Measurements from ENCODE around the gene LIF.

The LIF gene

GRCh38 chr22:30245985-30246813, at the start of gene LIF:
Gene LIF, minus strand, starts transcription at chr22:30246759. Its CDS starts 64 bp downstream, at chr22:30246695.
- no peak for FAIRE-seq

- FAIRE-seq = no peak
Observed at GRCh38 chr22:30296324-30296723, 49.8 kb upstream of the LIF start.

- FAIRE-seq = no peak
Observed at GRCh38 chr22:30295576-30295975, 49.0 kb upstream of the LIF start.

DNA sequence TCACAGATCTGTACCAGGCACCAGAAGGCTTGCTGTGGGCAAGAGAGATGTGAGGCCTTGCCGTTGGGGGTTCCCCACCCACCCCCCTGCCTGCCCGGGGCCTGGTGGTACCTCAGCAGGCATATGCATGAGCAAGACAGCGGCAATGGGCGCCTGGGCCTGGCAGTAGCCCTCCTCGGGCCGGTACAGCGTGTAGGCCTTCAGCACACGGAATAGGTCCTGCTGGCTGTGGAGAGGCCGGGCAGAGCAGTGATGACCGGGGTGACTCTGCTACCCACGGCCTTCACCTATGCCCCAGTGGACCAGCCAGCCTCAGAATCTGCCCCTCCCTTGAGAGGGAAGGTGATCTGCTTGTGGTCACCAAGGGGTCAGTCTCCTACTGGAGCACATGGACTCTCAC, 48.3 kb upstream of the LIF start:
- no peak for FAIRE-seq

DNA sequence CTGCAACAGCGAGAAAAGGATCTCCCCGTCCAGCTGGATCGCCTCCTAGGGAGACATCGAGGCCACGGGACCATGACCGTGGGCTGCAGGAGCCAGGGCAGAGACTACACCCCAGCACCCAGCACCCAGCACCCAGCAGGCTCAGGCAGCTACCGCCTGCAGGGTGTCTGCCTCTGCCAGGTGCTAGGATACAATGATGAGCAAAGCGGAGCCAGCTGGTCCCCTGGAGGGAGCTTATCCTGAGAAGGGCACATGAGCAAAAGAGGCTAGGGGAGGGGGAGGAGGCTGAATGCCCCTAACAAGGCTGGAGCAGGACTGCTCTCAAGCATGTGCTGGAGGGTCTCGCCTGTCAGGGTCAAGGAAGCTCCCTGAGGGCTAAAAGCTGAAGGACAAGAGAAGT, 47.5 kb upstream of the LIF start:
- no peak for FAIRE-seq

DNA sequence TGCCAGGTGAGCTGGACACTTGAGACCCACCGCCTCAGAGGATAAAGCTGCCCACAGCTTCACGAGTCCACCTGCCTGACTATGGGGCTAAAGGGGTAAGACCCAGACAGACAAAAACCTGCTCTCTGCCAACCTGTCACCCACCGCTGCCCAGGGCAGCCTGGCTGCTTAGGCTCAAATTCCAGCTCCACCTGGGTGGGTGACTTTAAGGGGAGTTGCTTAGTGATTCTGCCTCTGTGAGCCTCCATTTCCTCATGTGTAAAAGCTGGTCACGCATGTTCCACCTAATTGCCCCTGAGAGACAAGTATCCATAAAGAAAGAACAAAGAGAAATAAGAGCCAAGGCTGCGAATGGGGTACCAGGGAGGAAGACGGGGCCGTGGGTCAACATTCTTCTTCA, 46.5 kb upstream of the LIF start:
- no peak for FAIRE-seq

DNA sequence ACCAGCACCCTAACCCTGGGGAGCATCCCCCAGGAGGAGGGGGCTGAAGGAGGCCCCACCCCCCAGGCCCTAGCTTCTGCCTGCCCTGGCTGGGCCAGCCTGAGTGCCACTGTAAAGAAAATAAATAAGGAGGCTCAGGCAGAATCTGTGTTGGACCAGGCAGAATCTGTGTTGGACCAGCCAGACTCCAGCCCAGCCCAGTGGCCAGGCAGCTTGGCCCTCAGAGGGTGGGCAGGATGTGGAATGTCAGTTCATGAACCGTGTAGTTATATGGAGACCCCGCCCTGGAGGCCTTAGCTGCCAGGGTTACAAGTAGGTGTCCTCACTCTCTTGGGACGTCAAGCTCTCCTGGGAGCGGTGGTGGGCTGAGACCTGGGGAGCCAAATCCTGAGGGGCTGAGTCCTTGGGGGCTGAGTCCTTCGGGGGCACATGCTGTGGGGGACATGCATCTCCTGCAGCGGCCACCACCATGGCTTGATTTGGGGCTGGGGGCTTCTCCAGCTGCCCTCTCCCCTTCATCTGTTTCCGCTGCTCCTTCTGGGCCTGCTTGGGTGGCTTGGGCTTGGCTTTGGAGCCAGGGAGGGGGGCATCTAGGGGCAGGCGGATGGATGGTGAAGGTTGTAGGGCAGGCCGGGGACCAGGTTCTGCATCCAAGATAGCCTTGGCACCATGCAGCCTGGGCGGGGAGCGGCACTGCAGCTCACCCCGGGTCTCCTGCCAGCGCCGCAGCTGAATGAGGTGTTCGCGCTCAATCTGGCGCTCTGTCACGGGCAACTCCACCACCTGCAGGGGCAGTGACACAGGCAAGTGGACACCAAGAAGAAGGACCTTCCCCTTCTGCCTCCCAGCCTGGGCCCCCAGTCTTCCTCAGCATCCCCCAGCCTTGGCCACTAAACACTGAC, 45.8 kb upstream of the LIF start:
- no peak for FAIRE-seq

DNA sequence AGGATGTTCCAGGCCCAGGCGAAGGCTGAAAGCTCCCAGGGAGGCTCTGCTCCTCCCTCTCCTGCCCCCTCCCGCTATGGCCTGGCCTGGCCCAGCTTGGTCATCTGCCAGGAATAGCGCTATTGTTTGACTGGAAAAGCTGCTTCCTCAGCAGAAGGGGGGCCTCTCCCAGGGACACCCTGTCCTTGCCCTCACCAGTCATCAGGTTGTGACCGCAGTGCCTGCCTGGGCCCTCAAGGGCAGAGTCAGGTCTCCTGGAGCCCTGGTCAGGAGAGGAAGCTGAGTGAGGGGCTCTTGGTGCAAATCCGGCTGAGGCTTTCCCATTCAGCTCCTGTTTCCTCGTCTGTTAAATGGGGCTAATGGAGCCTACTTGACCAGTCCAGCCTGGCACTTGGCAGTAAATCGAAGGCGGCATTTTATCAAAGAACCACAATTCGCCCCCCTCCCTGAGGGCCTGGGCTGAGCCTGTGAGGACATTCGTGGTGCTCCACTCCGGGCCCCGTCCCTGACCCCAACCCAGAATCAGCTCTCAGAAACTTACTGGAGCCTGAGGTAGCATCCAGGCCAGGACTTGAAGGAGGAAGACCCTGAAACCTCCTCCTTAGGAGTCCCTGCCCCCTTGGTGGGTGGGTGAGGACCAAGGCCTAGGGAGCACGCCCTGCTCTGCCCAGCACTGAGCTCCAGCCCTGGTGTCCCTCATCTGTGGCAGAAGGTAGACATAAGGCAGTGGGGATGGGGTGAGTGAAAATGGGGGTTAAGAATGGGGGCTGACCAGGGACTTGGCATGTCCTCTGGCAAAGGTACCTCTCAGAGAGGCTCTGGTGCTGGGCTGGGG, 44.7 kb upstream of the LIF start:
- no peak for FAIRE-seq

GRCh38 chr22:30290342-30291057, 43.9 kb upstream of the LIF start:
- FAIRE-seq = no peak

DNA sequence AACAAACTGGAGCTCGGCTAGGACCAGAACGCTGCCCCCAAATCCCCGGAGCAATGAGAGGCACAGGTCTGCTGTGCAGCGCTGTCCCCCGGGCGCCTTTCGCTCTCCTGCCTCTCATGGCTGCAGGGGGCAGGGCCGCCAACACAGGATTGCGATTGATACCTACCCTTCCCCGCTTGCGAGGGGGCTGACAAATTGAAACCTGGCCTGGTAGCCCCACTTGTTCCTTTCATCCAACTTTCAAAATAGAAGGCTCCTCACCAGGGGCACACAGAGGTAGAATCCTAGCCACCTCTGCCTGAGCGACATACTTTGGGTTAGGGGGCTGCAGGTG, 43.4 kb upstream of the LIF start:
- no peak for FAIRE-seq

DNA sequence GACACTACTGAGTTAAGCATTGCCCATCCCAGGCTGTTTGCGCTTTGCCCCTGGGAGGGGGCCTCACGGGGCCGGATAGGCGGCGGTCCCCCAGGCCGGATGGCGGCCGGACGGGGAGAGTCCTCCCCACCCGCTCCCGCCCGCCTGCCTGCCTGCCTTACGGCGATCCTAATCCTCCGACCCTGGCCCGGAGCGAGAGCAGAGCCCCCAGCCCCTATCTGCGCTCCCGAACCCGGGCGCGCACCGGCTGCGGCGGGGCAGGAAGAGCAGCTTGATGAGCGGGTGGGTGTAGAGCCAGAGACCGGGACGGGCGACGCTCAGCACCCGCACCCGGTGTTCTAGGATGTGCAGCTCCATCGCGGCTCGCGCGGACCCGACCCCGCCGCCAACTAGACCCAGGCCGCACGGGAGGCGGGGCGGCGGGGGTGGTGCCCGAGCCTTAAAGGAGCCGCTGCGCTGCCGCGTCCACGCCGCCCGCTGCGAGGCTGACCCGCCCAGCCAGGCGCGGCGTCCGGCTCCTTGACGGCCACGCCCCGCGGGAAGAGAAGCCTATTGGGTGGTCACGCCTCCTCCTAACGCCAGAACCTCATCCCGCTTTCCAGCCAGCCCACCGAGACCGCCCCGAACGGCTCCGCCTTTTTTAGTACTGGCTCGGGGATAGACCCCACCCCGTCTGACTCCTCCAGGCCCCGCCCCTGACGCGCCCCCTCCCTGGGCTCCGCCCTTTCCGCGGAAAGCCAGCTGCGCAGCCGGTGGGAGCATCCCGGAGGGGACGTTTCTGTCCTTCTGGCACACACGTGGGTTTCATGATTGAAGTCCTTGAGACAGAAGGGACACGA, 42.8 kb upstream of the LIF start, which contains the start of gene CASTOR1:
CASTOR1 (minus strand) TSS at position 365 of the 839 bp plus-strand sequence; CDS start at position 357, 8 bp downstream.
- FAIRE-seq = peak; percentile 76

DNA sequence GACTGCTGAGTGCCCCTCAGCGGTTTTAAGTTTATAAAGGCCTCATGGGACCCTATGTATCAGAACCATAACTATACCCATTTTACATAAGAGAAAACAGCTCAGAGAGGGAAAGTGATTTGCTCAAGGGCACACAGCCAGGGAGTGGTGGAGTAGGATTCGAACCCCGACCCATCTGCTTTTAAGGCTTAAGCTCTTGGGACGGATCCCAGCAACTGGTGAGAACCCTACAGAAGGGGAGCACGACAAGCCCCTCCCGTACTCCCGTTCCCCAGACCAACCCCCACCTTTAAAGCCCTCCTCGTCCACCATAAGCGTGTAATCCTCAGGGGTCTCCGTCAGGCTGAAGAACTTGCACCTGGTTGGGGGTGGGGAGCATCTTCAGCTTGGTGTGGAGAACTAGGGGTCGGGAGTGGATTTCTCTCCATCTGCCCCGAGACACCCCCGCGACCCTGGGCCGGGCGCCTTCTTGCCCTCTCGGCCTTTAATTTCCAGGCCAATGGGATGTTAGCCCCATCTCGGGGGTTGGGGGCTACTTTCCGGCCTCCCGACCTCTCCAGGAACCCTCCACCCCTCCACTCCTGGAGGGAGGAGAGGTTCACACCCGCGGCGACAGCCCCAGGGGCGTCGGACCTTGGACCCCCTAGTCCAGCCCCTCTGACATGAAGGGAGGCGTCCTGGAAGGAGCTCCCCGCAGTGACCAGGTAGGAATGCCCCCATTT, 42.0 kb upstream of the LIF start:
- FAIRE-seq = no peak

DNA sequence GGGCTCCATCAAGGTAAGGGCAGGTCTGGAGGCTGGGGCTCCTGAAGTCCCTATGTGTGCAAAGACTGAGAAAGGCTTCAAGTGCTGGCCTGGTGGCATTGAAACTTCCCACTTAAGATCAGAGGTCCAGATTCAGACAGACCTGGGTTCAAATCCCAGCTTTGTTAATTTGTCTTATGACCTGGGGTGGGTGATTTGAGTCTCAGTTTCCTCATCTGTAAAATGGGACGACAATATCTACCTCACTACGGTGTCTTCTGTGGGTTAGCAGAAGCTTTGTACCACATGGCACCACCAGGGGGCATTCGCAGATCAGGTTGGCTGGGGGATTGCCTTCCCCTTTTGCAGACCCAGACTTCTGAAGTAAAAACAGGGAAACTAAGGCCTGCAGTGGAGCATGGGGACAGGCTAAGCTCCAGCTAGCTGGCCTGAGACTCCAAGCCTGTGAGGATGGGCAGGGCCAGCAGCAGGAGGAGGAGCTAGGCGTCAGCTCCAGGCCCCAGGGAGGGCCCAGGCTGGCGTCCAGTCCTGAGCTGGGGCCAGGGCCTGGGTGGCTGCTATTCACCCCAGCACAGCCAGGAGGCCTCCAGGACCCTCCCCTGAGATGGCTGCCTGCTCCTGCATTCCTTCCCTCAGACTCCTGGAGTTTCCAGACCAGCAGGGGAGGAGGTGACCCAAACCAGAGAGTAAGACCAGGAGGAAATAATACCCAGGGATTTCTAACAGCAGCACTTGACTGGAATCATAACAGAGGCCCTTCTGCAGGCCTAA, 41.3 kb upstream of the LIF start:
- peak; percentile 91 for FAIRE-seq

- FAIRE-seq = no peak
Observed at GRCh38 chr22:30286813-30287647, 40.5 kb upstream of the LIF start.

GRCh38 chr22:30286331-30286730, 39.8 kb upstream of the LIF start:
- no peak for FAIRE-seq

DNA sequence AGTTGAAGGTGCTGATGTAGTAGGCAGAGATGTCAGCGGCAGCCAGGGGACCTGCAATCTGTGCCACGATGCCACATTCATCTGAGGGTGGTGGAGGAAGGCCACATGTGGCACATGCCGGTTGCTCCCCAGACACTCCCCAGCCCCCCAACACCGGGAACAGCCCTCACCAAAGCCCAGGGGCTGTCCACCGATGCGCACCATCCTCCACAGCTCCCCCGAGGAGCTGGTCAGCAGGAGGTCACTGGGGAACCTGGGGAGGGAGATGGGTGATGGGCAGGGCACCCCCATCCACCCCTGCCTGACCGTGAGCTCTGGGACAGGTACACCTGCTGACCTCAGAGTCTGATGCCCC, 39.3 kb upstream of the LIF start:
- FAIRE-seq = no peak

DNA sequence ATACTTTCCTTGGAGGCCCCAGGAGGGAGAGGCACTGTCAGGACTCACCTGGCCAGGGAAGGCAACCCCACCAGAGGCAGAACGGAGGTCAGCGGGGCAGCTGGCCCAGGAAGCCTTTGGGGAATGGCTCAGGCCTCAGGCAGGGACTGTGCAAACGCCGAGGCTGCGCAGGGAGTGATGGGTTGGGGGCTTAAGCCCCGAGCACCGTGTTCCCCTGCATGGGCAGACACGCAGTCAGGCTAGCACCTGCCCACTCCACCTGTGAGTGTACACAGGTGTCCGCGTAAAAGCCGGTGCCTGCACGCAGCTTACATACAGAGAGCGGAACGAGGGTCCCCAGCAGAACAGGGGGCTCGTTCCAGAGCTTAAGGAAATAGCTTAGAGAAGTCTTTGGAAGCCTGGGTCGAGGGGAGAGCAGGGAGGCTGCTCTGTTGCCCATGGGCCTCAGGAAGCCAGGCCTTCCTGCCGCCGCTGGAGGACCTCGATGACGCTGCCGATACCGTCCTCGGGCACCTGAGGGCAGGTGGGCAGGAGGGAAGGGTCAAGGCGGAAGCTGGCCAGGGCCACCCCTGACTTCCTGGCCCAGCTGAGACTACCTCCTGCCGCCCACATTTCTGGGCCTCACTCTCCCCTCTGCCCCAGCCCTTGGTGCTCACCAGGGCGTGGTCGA, 38.8 kb upstream of the LIF start:
- no peak for FAIRE-seq

GRCh38 chr22:30284666-30285065, 38.1 kb upstream of the LIF start:
- no peak for FAIRE-seq
